Stimulated activated CD8-positive, alpha-beta memory T cell treated with anti-CD3 and anti-CD28 coated beads, Interleukin-7, amount 100 ng/mL, for 1 hour (primary cell): ENCODE data around the gene ALDH1L1.

Source experiments
- DNase-seq, 2 donors: peaks; one replicate each; pipeline ENCODE4 v3.0.0-alpha.2; 2020; ENCODE audit warnings: low read depth in 2 of 2

Gene ALDH1L1

GRCh38 chr3:126154391-126155279 is 25.8 kb downstream of the ALDH1L1 start:
- DNase-seq: no peak

DNA sequence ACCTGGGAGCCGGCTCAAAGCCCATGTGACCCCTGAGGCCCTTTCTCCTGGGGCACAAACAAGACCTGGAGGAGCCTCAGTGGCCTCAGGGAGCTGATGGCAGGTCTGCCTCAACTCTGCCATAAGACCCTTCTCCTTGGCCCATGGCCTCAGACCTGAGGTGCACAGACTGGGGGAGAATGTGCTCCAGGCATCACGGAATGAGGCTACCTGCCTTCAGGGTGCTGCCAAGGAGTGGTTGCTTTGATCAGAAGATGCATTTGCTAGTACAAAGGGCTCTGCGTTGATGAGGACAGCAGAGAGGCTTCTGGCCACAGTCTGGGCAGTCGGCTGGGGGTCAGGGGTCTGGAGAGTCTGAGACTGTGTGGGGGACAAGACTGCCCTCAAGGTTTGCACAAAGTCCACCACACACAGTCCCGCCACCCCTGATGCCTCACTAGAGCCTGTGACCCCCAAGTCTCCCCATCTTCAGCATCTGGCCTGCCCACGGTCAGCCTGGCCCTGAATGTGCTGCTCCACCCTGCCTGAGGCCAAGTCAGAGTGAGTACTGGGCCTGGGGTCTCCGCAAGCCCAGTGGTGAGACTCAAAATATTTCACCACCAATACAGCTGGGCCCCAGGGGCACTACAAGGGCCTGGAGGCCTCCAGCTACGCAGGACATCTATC is 26.6 kb downstream of the ALDH1L1 start:
- DNase-seq: no peak

GRCh38 chr3:126152901-126153694 is 27.3 kb downstream of the ALDH1L1 start:
- DNase-seq: no peak

- no peak for DNase-seq
Observed at GRCh38 chr3:126152458-126152857, 27.9 kb downstream of the ALDH1L1 start.

- no peak for DNase-seq
Observed at GRCh38 chr3:126151562-126152302, 28.7 kb downstream of the ALDH1L1 start.

DNA sequence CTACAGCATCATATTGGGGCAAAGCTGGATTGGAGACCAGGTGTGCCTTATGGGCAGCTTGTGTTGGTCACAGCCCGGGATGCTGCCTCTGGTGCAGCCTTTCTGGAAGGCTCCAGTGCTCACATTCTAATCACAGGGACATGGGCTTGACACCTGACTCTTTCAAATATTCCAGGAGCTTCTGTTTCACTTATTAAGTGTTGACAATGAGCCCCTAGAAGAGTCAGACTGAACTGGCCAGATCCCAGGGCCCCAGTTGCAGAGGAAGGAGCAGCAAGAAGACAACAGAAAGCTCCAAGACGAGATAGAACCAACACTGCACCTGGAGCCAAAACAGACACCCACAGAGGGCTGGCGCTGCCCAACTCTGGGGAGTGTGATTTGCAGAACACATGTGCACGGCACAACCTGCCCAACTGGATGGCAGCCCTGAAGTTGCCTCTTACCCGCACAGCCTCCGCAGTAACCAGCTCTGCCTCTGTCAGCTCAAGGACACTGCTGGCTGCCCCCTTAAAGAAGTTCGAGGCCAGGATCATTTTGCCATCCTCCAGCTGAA is 30.3 kb downstream of the ALDH1L1 start:
- no peak for DNase-seq

DNA sequence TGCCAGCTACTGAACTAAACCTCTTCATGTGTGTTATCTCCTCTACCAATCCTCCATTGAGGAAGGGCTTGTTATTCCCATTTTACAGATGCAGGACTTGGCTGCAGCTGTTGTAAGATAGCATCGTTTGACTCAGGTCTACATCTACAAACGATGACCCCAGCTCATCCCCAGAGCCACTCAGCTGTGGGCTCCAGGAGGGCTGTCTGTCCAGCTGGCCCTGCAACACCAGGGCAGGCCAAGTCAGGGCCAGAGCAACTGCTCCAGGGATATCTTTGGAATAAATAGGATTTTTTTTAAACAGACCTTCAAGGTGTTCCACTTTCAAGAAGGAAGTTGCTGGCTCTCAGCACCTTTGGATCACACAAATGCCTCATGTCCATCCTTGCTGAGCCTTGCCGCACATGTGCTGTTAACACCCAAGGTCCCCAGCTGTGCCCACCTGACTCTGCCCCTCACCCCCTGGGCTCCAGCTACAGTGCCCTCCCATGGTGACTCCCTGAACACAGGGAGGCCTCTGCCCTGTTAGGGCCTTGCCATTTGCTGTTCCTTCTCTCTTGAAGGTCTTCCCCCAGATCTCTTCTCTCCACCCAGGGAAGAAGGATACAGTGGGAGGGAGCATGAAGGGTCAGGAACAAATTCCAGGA is 31.0 kb downstream of the ALDH1L1 start:
- no peak for DNase-seq

GRCh38 chr3:126147932-126148683 is 32.3 kb downstream of the ALDH1L1 start:
- no peak for DNase-seq

DNA sequence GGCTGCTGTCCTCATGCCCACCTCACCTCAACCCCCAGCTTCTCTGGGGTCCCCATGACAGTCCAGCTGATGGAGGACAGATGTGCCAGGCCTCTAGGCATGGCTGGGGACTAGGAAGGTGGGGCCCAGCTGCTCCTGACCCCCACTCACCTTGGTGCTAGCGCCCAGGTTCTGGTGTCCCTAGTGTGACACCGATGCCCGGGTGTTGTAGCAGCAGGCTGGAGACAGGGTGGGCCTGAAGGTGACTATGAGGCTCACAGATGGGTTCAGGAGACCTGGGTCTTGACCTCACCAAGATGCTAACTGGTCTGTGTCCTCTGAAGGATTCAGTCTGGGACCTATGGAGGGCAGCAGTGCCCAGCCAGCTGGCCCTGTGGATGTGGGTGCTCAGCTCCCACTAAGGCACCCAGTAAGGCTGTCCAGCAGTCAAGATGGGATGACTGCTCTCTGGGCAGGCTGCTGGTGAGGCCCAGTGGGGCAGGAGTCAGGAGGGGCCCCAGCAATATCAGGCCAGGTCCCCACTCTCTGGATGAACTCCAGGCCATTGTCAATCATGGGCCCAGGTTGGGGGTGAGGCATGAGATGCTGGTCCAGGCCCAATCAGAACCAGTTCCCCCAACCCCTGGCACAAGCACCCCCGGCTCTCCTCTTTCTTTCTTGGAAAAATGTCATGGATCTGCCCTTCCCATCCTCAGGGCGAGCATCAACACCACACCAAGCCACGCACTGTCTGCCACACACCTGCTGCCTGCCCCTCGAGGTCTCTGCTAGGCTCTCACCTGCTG is 33.0 kb downstream of the ALDH1L1 start:
- DNase-seq: no peak

GRCh38 chr3:126146525-126147146 is 33.8 kb downstream of the ALDH1L1 start:
- no peak for DNase-seq

DNA sequence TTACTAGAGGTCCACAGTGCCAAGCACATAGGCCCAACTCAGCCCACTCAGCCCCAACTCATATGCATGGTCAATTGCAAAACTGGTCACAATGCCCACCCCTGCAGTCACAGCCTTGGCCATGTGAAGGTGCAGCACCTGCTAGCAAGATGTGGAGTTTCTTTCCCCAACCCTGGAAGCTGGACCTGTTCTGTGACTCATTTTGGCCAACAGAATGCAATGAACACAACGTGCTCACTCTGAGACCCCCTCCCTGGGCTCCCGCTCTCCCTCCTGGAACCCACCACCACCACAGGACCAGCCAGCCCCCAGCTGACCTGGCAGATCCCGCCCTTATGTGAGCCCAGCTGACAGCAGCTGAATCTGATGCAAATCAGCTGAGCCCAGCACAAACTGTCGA is 34.4 kb downstream of the ALDH1L1 start:
- DNase-seq: no peak

GRCh38 chr3:126142652-126143051 is 37.7 kb downstream of the ALDH1L1 start:
- DNase-seq: no peak

GRCh38 chr3:126137490-126138130 is 42.8 kb downstream of the ALDH1L1 start:
- no peak for DNase-seq

GRCh38 chr3:126136428-126137220 is 43.8 kb downstream of the ALDH1L1 start:
- no peak for DNase-seq

GRCh38 chr3:126135406-126136076 is 44.8 kb downstream of the ALDH1L1 start:
- DNase-seq: no peak

- no peak for DNase-seq
Observed at GRCh38 chr3:126135071-126135405, 45.3 kb downstream of the ALDH1L1 start.
